NT2/D1 (cell line): ENCODE data around the gene SUN1.

Experiments
- SUZ12 ChIP-seq: IDR thresholded peaks from 2 replicates; pipeline ENCODE4 v1.6.1; 2011; ENCODE audit not compliant: insufficient read length, insufficient read depth; ENCODE audit errors: extremely low read depth
- YY1 ChIP-seq: IDR thresholded peaks from 2 replicates; pipeline ENCODE4 v1.6.1; 2011; ENCODE audit not compliant: insufficient read length, insufficient read depth
- ZNF274 ChIP-seq: IDR thresholded peaks from 2 replicates; pipeline ENCODE4 v1.6.1; 2011; ENCODE audit warnings: mild to moderate bottlenecking, low read depth, low read length

- TF ChIP-seq YY1, result no peak
- TF ChIP-seq ZNF274, result no peak
- no peak for TF ChIP-seq SUZ12
Measured at GRCh38 chr7:915291-916218, 83.3 kb downstream of the SUN1 start.
